Endothelial cell of umbilical vein (primary cell): ENCODE results near the gene SLC25A21. TPM values are rescaled to one million over a fixed set of nuclear protein-coding genes. Genes with fewer than 3 reads are reported as not detected.

Experiments
- BruUV-seq: library from RNA; stranded (reverse); fragments of 400-500 nt; replicated peaks from 2 replicates; lab custom pipeline; 2021; lab: Mats Ljungman, UMichigan
- CTCF ChIA-PET: fragments of 300-600, 350-600 bp; sonication (Branson Sonifier 250); formaldehyde crosslinking; loops from one replicate; lab custom pipeline; 2021; ENCODE audit warnings: antibody characterized with exemption, inconsistent platforms; lab: Charles Lee
- POLR2A ChIA-PET: fragments of 300-600, 350-600 bp; sonication (Branson Sonifier 250); formaldehyde crosslinking; loops from one replicate; lab custom pipeline; 2021; ENCODE audit warnings: antibody characterized with exemption, inconsistent platforms; lab: Charles Lee
- DNase-seq: peaks from one replicate; pipeline ENCODE4 v3.0.0-alpha.2; 2011; ENCODE audit warnings: low read depth, low spot score
- FAIRE-seq: peaks from 2 replicates; lab custom pipeline; 2011; peaks lifted over from hg19 to GRCh38; lab: Jason Lieb, UNC
- H2AFZ ChIP-seq: 2 replicates; pipeline ENCODE4 v1.6.0; 2012; ENCODE audit warnings: low read depth, low read length, control low read depth, inconsistent platforms
- H3K27ac ChIP-seq: 2 replicates; pipeline ENCODE4 v1.5.1; 2011; ENCODE audit warnings: low read depth, mild to moderate bottlenecking, control low read depth, low read length, moderate library complexity; ENCODE audit not compliant: insufficient read depth
- H3K27me3 ChIP-seq, 2 experiments: 2 replicates each; pipeline versions ENCODE4 v1.6.0 to v1.6.1; 2011; ENCODE audit warnings: low read length in 2 of 2, mixed read lengths in 1 of 2; ENCODE audit not compliant: control insufficient read depth in 2 of 2, insufficient read depth in 2 of 2
- H3K36me3 ChIP-seq, 2 experiments: 2 replicates in 1 of 2; 3 replicates in 1 of 2; pipeline ENCODE4 v1.5.1; 2011; ENCODE audit warnings: low read length in 2 of 2, mild to moderate bottlenecking in 1 of 2, moderate library complexity in 1 of 2; ENCODE audit not compliant: control insufficient read depth in 2 of 2, insufficient read depth in 2 of 2; ENCODE audit errors: extremely low read depth in 1 of 2
- H3K4me1 ChIP-seq: 3 replicates; pipeline ENCODE4 v1.5.1; 2011; ENCODE audit warnings: mild to moderate bottlenecking, low read length; ENCODE audit not compliant: control insufficient read depth, insufficient read depth; ENCODE audit errors: extremely low read depth
- H3K4me2 ChIP-seq: 2 replicates; pipeline ENCODE4 v1.6.1; 2011; ENCODE audit warnings: low read length, control low read depth, mixed read lengths; ENCODE audit not compliant: insufficient read depth
- H3K4me3 ChIP-seq, 3 experiments: fragments of 200-600 bp in 1 of 3; sonication (generic), shearing (Covaris generic) in 1 of 3; replicated peaks in 1 of 3; 2 replicates each; pipeline ENCODE4 v1.5.1; 2011 to 2016; ENCODE audit warnings: control low read depth in 3 of 3, low read length in 3 of 3, mild to moderate bottlenecking in 2 of 3, inconsistent platforms in 1 of 3, low read depth in 1 of 3, moderate library complexity in 1 of 3; ENCODE audit not compliant: insufficient read depth in 1 of 3
- H3K79me2 ChIP-seq: 2 replicates; pipeline ENCODE4 v1.6.0; 2012; ENCODE audit warnings: low read length, inconsistent platforms; ENCODE audit not compliant: control insufficient read depth, insufficient read depth
- H3K9ac ChIP-seq: replicated peaks from 2 replicates; pipeline ENCODE3; 2011; ENCODE audit warnings: low read length, control low read depth; ENCODE audit not compliant: insufficient read depth; ENCODE audit errors: extremely low read depth
- H3K9me1 ChIP-seq: replicated peaks from 3 replicates; pipeline ENCODE4 v1.6.0; 2011; ENCODE audit warnings: mild to moderate bottlenecking, low read length; ENCODE audit not compliant: control insufficient read depth, insufficient read depth; ENCODE audit errors: extremely low read depth
- H3K9me3 ChIP-seq: replicated peaks from 2 replicates; pipeline ENCODE4 v1.5.1; 2012; ENCODE audit warnings: low read length, inconsistent platforms; ENCODE audit not compliant: control insufficient read depth, insufficient read depth
- H4K20me1 ChIP-seq: replicated peaks from 2 replicates; pipeline ENCODE3; 2011; ENCODE audit warnings: mild to moderate bottlenecking, low read length; ENCODE audit not compliant: control insufficient read depth, insufficient read depth; ENCODE audit errors: extremely low read depth
- EZH2 ChIP-seq: IDR thresholded peaks from 2 replicates; pipeline ENCODE4 v1.6.1; 2012; ENCODE audit warnings: borderline replicate concordance, low read depth, mild to moderate bottlenecking, moderate library complexity, low read length, inconsistent platforms; ENCODE audit not compliant: severe bottlenecking
- GATA2 ChIP-seq: IDR thresholded peaks from 2 replicates; pipeline ENCODE4 v1.7.0; 2011; ENCODE audit warnings: low read depth, mild to moderate bottlenecking, moderate library complexity, mixed read lengths, low read length; ENCODE audit not compliant: insufficient read length, insufficient read depth
- JUN ChIP-seq: IDR thresholded peaks from 2 replicates; pipeline ENCODE4 v1.6.1; 2011; ENCODE audit warnings: borderline replicate concordance, low read depth; ENCODE audit not compliant: insufficient read length, insufficient read depth
- dilution Hi-C: fragments of 300-500 bp; cut with MboI; formaldehyde crosslinking; loops from one replicate; pipeline ENCODE4 v1.15.0; 2019; ENCODE audit warnings: low sequenced_read_pairs; ENCODE audit not compliant: extremely low pct_ligation_motif_present
- intact Hi-C: fragments of 100-400 bp; cut with micrococcal nuclease; formaldehyde crosslinking; loops from one replicate; pipeline ENCODE4 v1.10.0; 2022
- polyA plus RNA-seq, 4 experiments: library from polyadenylated mRNA; depleted of rRNA in 3 of 4; stranded (reverse) in 3 of 4; unstranded in 1 of 4; fragments of >200 nt; gene quantifications; 2 replicates each; pipeline versions ENCODE4 v1.2.1 to v1.2.3, GENCODE V29; 2011 to 2012; ENCODE audit warnings: missing spikeins in 1 of 4
- total RNA-seq: library from RNA; stranded (reverse); gene quantifications from 2 replicates; pipeline ENCODE4 v1.2.3, GENCODE V29; 2021
- TF ChIP-seq, protein P1 (sequence below), 2 donors: IDR thresholded peaks; 1 replicate in 1 of 2; 2 replicates in 1 of 2; pipeline ENCODE4 v1.5.1; 2011; ENCODE audit warnings: low read length in 2 of 2, mild to moderate bottlenecking in 2 of 2, moderate library complexity in 2 of 2, control low read depth in 1 of 2, inconsistent platforms in 1 of 2, low read depth in 1 of 2; ENCODE audit not compliant: insufficient read depth in 1 of 2; ENCODE audit errors: extremely low read depth in 1 of 2
- TF ChIP-seq, protein P2 (sequence below): IDR thresholded peaks from 2 replicates; pipeline ENCODE4 v1.6.1; 2011; ENCODE audit not compliant: insufficient read depth, insufficient read length

The SLC25A21 gene
- total and polyA plus RNA-seq, 2 donors (not counting 3 experiments of a cell fraction or from before 2014, with no cell fraction given), result 0.98 to 1.4 TPM

DNA sequence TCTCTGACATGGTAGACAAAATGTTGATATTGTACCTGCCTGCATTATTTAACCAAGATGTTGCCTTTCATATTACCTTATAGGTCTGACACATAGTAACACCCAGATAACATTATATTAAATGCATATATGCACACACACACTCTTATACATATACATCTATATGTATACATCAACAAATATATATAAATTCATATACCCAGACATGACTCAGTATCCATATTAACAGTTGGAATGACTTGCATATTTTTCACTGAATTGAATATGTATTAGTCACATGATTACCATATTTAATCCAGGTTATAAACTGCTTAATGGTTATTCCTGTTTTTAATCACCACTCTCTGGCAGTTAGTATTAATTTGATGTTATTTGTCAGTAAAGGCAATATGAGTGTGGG is 425.5 kb downstream of the SLC25A21 start:
- no peak overlapping the region for H3K4me3 ChIP-seq
- no TSS peak for BruUV-seq
- no peaks in the 10 kb centered on the region for H3K9me3 ChIP-seq
- intact Hi-C loops, result loop anchor here (1.0 to 5.0 kb wide), 2 partner anchors 99 to 405 kb away; no protein-coding TSS in a partner anchor
- no peak for DNase-seq
- no peak for FAIRE-seq
- no peaks in the 10 kb centered on the region for H3K79me2 ChIP-seq
- H2AFZ ChIP-seq, result no peak overlapping the region
- H4K20me1 ChIP-seq, result no peaks in the 10 kb centered on the region
- dilution Hi-C loops, result no loop called here
- H3K9me1 ChIP-seq, result no peaks in the 10 kb centered on the region
- H3K4me1 ChIP-seq, result no peaks in the 10 kb centered on the region
- no peak overlapping the region for H3K4me2 ChIP-seq
- CTCF ChIA-PET, result interaction anchor here (1.3 to 3.2 kb wide), 6 partner anchors 9 to 370 kb away, joined by 6 to 25 read pairs (median 10); no protein-coding TSS in a partner anchor
- H3K36me3 ChIP-seq, result no peaks in the 10 kb centered on the region
- TF ChIP-seq EZH2 (no peak), JUN (no peak)
- TF ChIP-seq, protein P1, sequence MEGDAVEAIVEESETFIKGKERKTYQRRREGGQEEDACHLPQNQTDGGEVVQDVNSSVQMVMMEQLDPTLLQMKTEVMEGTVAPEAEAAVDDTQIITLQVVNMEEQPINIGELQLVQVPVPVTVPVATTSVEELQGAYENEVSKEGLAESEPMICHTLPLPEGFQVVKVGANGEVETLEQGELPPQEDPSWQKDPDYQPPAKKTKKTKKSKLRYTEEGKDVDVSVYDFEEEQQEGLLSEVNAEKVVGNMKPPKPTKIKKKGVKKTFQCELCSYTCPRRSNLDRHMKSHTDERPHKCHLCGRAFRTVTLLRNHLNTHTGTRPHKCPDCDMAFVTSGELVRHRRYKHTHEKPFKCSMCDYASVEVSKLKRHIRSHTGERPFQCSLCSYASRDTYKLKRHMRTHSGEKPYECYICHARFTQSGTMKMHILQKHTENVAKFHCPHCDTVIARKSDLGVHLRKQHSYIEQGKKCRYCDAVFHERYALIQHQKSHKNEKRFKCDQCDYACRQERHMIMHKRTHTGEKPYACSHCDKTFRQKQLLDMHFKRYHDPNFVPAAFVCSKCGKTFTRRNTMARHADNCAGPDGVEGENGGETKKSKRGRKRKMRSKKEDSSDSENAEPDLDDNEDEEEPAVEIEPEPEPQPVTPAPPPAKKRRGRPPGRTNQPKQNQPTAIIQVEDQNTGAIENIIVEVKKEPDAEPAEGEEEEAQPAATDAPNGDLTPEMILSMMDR (IDR thresholded peaks at IDR 0.05; ENCODE audit: extremely low read depth in 1 of 2, insufficient read depth in 1 of 2, low read depth in 1 of 2, low read length in 2 of 2), result no peak
- peaks cover 0 to 7% of the 10 kb centered on the region in 2 experiments for H3K27me3 ChIP-seq
- no peak overlapping the region for H3K27ac ChIP-seq
- no peak overlapping the region for H3K9ac ChIP-seq
- POLR2A ChIA-PET, result no interaction called here

DNA sequence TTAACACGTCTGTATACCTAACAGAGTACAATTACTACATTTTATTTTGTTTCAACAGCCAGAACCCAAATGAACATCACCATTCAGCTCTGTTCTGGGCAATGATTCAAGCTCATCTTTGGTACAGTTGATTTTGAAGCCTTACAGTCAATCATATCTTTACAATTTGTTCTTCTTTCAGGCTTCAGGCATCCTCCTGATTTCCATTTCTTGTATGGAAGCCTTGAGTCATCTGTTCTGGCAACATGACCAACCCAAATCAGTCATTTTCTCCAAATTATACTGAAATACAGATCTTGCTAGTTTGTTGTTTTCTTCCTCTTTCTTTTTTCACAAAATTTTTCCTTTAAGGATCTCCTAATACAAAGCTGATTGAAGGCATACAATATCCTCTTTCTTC is 430.5 kb downstream of the SLC25A21 start:
- BruUV-seq, result no TSS peak
- TF ChIP-seq GATA2 (no peak), EZH2 (no peak), JUN (no peak)
- TF ChIP-seq, protein P2, sequence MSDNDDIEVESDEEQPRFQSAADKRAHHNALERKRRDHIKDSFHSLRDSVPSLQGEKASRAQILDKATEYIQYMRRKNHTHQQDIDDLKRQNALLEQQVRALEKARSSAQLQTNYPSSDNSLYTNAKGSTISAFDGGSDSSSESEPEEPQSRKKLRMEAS, result no peak
- Histone ChIP-seq H3K4me1 (no peaks in the 10 kb centered on the region), H2AFZ (no peak overlapping the region), H4K20me1 (no peaks in the 10 kb centered on the region), H3K4me3 (no peak overlapping the region), H3K27ac (no peak overlapping the region), H3K4me2 (no peak overlapping the region), H3K27me3 (peaks cover 2 to 7% of the 10 kb centered on the region in 2 experiments), H3K79me2 (no peaks in the 10 kb centered on the region), H3K36me3 (no peaks in the 10 kb centered on the region), H3K9me1 (no peaks in the 10 kb centered on the region), H3K9me3 (no peaks in the 10 kb centered on the region), H3K9ac (no peak overlapping the region)
- FAIRE-seq (no peak), DNase-seq (no peak)
- dilution Hi-C loops (no loop called here), intact Hi-C loops (no loop called here)
- CTCF ChIA-PET, result no interaction called here
- POLR2A ChIA-PET, result no interaction called here
